SKM-1 treated with dmso at 0.1 percent for 144 hours (cell line): ENCODE data around the gene DDX27.
"Not testable (repeated sequence)": the region's sequence is repeated elsewhere in the genome, so short reads cannot be mapped to it uniquely, and the experiment has no call there.

Source experiments
- DNase-seq: peaks from one replicate; lab custom pipeline; 2025; ENCODE audit not compliant: unreplicated experiment; lab: John Stamatoyannopoulos, UW

Gene DDX27, protein sequence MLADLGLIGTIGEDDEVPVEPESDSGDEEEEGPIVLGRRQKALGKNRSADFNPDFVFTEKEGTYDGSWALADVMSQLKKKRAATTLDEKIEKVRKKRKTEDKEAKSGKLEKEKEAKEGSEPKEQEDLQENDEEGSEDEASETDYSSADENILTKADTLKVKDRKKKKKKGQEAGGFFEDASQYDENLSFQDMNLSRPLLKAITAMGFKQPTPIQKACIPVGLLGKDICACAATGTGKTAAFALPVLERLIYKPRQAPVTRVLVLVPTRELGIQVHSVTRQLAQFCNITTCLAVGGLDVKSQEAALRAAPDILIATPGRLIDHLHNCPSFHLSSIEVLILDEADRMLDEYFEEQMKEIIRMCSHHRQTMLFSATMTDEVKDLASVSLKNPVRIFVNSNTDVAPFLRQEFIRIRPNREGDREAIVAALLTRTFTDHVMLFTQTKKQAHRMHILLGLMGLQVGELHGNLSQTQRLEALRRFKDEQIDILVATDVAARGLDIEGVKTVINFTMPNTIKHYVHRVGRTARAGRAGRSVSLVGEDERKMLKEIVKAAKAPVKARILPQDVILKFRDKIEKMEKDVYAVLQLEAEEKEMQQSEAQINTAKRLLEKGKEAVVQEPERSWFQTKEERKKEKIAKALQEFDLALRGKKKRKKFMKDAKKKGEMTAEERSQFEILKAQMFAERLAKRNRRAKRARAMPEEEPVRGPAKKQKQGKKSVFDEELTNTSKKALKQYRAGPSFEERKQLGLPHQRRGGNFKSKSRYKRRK

DNA sequence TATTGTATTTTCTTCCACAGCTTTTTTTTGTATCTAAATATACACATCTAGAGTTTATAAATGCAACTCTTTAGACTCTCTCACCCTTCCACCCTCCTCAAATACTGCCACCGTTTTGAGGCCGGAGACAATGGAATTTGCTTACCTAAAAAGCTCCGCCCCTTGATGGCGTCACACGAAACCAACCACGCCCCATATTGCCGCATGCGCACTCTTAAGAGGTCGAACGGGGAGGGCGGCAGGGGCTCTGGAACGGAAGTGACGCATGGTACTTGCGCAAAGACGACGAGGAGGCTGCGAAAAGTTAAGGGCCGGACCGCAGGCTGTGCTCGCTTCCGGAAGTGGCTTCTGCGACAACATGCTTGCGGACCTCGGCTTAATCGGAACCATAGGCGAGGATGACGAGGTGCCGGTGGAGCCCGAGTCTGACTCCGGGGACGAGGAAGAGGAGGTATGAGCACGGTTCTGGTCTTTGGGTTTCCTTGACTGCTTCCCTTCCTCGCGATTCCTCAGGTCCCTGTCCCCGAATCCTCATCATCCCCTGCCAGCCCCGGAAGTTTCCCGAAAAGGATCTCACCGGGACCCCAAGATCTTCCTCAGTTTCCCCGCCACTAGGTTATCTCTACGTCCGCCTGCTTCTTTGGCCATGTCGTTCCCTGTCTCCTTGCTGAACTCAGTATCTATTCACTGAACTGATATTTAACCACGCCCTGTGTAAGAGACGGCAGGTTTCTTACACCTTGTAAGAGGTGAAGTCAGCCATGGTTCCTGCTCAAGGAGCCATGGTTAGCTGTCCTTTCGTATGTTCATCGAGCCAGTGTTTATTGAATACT, at the start of gene DDX27:
DDX27 (plus strand) TSS at position 326 of the 833 bp plus-strand sequence; CDS start at position 359, 33 bp downstream.
- DNase-seq: peak; percentile 95

DNA sequence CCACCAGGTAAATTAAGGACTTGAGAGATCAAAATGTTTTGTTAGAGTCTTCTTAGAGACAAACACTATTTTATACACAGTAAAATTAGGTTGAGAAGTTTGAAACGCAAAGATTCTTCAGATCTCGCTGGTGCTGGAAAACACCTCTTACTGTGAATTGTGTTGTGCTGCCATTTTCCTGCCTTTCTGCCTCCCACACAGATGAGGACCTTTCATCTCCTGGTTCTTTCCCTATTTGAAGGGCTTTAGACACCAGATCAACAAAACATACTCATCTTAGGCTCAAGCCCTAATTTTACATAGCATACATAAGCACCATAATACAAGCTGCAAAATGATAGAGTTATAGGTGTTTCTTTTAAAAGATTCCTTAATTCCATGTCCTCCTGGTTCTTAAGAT, 49.7 kb upstream of the DDX27 start:
- DNase-seq: no peak

DNA sequence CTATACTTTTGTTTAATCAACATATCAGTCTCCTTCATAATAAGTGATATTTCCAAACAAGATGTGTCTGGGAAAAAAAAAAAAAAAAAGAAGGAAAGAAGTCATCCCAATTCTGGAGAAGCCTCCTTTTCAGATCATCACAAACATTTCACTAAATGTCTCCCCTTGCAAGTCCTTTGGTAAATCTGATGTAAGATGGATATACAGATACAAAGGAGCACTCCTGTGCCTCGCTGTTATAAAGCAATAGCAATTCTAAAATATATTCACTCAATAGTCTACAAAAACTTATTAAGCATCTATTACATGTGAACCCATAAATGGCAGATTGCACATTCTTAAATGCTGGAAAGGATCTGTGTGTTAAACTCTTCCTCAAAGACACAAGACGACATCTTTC, 48.5 kb upstream of the DDX27 start:
- DNase-seq: no peak

DNA sequence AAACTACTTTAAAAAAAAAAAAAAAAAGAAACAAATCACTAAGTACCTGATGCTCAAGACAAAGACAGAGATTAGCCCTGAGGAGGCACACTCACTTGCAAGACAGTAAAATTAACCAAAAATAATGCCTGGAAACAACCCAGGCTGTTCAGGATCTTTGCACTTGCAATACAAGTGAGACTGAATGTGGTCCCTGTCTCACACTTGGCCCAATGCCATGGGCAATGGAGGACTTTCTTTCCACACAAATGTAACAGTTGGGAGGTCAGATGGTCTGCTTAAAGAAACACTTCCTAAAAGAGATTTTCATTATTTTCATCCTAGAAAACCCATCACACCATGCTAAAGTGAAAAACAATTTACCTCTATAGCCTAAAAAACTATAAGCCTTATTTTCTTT, 47.3 kb upstream of the DDX27 start:
- DNase-seq: no peak

DNA sequence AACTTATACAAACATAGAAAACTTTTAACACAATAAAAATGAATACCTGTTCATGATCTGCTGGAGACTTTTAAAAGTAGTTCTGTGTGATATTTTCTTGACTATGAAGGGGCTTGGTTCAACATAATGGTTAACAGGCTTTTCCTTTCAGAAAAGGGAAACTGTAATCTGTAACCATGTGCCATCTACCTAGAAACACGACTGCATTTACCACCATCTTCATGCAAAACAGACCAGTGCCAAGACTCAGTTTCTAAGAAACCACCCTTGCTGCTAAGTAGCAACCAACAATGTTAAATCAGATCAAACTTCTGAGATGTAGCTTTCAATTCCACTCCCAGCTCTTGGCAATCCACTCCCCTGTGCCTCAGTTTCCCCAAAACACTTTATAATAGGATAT, 46.8 kb upstream of the DDX27 start:
- no peak for DNase-seq

DNA sequence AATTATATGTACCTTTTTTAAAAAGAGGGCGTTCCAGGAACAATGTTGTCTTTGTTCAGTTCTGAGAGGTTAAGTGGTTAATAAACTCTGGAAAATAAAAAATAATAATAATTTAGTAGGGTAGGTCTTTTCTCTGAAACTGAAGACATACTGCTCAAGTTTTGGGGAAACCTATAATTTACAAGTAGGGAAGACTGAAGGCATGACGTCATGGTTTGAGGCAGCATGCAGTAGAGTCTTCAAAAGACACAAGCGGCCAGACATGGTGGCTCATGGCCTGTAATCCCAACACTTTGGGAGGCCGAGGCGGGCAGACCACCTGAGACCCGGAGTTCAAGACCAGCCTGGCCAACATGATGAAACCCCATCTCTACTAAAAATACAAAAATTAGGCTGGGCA, 45.0 kb upstream of the DDX27 start:
- no peak for DNase-seq

DNA sequence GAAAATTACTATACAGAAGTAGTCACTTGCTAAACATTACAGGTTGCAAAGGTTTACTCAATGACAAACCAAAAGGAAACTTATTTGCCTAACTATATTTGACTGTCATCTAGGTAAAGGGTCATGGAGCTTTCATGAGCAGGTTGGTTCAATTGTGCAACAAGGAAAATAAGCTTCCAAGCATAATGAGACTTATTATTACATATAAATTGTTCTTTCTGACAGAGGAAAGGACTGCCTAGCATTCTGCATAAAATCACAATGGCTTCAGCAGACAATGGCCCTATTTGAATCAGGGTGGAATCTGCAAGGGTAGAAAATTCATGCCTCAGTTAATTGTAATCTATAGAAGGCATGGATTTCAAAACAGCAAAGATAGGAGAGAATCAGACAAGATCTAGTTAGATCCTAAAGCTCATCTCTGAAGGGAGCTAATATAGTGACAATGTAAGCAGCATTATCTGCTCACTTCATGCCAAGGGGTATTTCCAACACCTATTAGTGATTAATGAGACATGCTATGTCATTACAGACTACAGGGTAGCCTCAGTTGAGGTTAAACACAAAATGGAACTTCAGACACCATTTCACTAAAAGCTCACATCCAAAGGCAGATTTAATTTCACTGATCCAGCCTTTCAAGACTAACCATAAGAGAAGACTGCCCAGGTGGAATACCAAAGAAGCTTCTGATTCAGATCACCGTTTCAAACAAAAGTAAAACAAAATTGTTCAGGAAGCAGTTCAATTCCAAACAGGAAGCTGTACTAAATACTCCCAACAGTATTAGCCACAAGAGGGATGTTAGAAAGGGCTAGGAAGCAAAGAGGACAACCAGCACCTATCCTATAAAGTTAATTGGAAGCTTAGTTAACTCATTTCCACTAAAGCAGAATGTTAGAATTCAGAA, 39.6 kb upstream of the DDX27 start:
- no peak for DNase-seq

DNA sequence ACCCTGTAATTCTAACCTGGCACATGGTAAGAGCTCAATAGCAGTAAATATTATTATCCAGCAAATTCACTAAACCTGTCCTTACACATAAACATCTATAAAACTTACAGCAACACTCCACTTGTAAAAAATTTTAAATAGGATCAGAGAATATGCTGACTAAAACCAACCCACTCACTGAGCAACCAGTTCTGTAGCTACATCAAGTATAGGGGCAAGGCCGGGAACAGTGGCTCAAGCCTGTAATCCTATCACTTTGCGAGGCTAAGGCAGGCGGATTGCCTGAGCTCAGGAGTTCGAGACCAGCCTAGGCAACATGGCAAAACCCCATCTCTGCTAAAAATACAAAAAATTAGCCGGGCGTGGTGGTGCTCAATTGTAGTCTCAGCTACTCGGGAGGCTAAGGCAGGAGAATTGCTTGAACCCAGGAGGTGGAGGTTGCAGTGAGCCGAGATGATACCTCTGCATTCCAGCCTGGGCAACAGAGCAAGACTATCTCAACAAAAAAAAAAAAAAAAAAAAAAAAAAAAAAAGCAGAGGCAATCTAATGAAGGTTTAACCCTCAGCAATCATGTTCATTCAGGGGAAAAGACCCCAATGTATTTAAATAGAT, 37.8 kb upstream of the DDX27 start:
- no peak for DNase-seq

DNA sequence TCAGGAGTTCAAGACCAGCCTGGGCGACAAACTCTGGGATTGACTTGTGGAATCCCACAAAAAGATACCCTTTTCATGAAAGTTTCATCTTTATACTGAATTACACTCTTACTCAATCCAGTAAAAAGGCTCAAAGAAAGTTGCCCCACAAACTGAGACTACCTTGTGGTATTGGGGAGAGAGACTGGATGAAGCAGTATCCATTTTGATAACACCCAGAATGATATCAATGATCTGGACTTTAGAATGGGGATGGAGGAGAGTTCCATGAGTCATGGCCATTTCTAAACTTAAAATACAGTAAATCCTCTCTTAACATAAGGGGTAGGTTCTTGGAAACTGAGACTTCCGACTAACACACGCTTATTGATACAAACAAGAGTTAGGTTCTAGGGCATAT, 35.8 kb upstream of the DDX27 start:
- DNase-seq: no peak

DNA sequence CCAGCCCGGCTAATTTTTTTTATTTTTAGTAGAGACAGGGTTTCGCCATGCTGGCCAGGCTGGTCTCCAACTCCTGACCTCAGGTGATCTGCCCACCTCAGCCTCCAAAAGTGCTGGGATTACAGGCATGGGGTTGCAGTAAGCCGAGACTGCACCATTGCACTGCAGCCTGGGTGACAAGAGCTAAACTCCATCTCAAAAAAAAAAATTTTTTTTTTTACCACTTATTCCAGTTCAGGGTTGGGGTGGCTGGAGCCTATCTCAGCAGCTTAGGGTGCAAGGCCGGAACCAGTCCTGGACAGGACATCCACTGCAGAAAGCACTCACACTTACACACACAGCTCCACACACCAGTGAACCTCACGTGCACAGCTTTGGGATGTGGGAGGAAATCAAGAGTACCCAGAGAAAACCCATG, 35.1 kb upstream of the DDX27 start:
- not testable (repeated sequence) for DNase-seq

DNA sequence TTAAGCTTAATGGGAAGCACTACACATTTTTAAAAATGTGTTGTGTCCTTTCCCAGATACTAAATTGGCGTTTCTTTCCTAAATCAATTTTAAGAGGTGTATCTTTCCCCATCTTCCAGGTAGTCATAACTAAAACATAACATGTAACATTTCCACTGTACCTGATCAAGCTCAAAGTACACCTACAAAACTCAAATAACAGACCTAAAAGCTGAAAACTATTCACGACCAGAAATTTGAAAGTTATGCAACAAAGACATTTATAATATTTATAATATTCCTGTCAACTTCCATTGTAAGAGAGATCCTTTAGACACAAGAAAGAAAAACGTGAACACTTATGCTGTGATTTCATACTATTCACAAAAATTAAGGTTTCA, 34.5 kb upstream of the DDX27 start:
- DNase-seq: no peak

DNA sequence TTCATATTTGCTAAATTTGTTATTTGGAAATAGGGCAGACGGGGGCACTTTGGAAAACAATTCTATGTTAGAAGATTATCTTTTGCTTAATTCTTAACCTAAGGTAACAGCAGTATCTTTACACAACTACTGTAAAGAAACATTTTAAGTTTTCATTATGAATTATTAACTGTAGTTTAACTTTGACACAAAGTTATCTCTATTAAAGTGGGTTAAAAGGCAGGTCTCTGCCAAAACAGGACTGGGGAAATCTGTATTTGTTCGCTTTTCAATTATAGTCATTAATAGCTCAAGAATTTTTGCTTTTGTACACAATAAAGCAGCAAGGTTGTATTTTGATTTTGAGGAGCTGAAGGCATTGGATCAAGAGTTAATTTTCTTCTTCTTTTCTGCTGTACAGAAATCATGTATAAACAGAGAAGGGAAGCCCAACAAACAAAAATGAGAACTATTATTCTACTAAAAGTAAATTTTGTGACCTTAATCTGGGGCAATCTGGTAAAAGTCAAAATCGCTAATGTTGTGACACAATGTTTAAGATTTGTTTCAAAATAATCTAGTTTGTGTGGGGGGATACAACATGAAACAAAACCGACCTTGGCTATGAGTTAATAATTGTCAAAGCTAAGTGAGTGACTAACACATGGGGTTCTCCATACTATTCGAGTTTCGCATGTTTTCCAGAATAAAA, 34.0 kb upstream of the DDX27 start:
- DNase-seq: no peak

DNA sequence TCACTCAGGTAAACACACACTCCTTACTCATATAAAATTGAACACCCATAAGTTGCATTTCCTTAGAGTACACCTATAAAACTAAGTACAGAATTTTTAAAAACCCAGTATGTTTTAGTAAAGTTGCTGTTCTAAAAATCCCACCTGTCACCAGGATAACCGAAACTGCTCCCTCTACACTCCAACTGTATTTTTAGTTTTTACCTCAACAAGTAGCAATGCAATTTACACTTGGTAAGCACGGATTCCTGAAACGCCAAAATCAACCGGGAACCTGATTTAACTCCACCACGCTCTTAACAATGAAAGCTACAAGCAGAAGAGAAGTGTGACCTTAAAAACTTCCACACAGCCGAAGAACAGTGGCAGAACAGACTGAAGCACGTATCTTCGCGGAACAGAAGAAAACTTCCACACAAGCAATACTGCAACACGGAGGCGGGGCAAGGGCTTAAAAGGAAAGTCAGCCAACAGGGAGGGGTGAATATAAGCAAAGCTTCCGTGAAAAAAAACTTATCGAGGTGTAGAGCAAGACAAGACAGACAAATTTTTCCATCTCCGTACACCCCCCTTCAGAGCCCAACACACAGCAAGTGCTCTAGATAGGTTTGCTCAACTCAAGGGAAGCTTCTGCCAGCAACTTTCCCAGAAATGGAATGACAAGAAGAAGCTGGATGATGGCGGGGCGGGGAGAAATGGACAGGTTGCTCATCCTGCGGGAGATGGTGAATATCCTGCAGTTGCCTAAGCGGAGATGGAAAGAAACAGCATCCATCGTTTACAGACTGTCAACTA, 32.5 kb upstream of the DDX27 start:
- peak; percentile 39 for DNase-seq

DNA sequence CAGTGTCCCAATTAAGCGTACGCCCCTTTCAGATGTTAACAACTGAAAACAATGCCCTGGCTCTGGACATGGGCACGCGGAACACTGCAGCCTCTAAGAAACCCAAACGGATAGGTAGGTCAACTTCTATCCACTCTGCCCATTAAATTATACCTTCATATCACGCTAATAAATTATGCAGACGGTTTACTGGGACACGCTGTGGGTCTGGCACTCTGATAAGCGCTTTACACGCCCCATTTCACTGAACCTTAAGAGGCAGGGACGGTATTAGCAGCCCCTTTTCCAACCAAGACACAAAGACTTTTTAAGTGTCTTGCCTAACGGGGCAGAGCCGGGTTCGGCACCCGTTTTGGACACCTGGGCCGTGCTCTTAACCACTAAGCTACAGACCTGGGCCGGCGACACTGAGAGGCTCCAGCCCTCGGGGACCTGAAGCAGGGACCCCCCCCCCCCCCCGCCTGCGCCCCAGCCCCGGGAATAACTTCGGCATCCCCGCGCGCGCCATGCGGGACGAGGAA, 31.8 kb upstream of the DDX27 start:
- DNase-seq: no peak

DNA sequence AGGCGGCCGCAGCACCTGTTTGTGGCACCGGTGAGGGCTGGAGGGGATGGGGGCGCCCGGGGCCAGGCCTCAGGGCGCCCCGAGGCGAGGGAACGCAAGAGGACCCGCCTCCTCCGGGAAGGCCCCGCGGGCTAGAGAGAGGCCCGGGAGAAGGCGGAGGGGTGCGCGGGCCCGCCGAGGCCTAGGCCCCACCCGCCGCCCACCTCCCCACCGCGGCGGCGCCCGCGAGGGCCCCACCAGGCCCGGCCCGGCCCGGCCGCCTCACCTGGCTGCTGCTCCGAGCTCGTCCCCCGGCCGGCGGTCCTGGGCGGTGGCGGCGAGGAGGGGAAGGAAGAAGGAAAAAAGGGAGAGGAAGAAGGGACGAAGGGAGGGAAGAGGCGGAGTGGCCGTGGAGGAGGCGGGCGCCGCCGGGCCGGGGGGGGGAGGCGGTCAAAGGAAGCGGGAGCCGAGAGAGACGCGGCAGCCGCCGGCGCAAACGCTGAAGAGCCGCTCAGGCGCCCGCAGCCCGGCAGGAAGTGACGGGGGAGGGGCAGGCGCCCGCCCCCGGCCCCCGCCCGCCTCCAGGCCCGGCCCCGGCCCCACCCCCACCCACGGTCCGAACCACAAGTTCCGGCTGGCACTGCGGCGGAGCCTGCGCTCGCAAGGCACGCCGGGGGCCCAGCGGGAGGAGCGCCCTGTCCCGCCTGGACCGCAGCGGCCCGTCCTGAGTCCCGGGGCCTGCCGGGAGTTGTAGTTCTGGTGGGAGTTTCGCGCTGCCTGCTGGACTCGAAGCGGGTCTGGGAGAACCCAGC, 31.2 kb upstream of the DDX27 start, which contains the start of gene STAU1:
STAU1 (minus strand) TSS at position 484 of the 791 bp plus-strand sequence. CDS start 22,133 bp downstream, outside the sequence.
- DNase-seq: peak; percentile 96

DNA sequence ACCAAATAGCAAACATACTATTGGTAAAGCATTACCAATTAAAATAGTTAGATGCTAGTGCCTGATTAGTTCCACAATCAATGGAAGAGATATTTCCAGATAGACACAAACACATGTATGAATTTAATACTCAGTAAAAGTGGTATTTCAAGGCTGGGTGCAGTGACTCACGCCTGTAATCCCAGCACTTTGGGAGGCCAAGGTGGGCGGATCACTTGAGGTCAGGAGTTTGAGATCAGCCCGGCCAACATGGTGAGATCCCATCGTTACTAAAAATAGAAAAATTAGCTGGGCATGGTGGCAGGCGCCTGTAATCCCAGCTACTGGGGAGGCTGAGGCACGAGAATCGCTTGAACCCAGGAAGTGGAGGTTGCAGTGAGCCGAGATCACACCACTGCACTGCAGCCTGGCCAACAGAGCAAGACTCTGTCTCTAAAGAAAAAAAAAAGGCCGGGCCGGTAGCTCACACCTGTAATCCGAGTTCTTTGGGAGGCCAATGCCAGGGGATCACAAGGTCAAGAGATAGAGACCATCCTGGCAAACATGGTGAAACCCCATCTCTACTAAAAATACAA, 26.2 kb upstream of the DDX27 start:
- not testable (repeated sequence) for DNase-seq

DNA sequence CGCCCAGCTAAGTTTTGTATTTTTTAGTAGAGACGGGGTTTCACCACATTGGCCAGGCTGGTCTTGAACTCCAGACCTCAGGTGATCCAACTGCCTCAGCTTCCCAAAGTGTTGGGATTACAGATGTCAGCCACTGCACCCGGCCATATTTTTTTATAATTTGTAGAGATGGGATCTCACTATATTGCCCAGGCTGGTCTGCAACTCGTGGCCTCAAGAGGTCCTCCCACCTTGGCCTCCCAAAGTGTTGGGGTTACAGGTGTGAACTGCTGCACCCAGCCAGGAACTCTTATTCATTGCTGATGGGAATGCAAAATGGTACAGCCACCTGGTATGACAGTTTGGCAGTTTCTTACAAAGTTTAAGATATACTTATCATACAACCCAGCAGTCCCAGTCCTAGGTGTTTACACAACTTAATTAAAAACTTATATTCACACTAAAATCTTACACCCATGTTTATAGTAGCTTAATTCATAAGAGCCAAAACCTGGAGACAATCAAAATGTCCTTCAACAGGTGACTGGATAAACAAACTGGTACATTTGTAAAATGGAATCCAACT, 19.4 kb upstream of the DDX27 start:
- no peak for DNase-seq
